NCI-H774 (cell line): ENCODE results near the gene WFDC13.
"Not testable (repeated sequence)": the region's sequence is repeated elsewhere in the genome, so short reads cannot be mapped to it uniquely, and the experiment has no call there.

Experiments used
- DNase-seq: peaks from one replicate; lab custom pipeline; 2025; lab: John Stamatoyannopoulos, UW

Gene WFDC13

GRCh38 chr20:45701873-45702272, at the start of gene WFDC13:
Gene WFDC13, plus strand, starts transcription at chr20:45702038. Its CDS starts 86 bp downstream, at chr20:45702124.
- DNase-seq, result no peak

GRCh38 chr20:45657038-45657437, 44.8 kb upstream of the WFDC13 start:
- not testable (repeated sequence) for DNase-seq

GRCh38 chr20:45670139-45670538, 31.7 kb upstream of the WFDC13 start, which contains the start of gene WFDC11:
Gene WFDC11, minus strand, starts transcription at chr20:45670239. Its CDS starts 19,639 bp downstream, at chr20:45650600.
- no peak for DNase-seq

GRCh38 chr20:45672765-45673164, 29.1 kb upstream of the WFDC13 start:
- no peak for DNase-seq

GRCh38 chr20:45679650-45680049, 22.2 kb upstream of the WFDC13 start:
- DNase-seq, result no peak

- DNase-seq, result no peak
Observed at GRCh38 chr20:45685896-45686295, 15.9 kb upstream of the WFDC13 start.

- DNase-seq, result not testable (repeated sequence)
Observed at GRCh38 chr20:45693346-45693745, 8.5 kb upstream of the WFDC13 start.

- no peak for DNase-seq
Observed at GRCh38 chr20:45695496-45695895, 6.3 kb upstream of the WFDC13 start.

- no peak for DNase-seq
Observed at GRCh38 chr20:45701104-45701503, 734 bp upstream of the WFDC13 start.

GRCh38 chr20:45704969-45705637, 3.3 kb downstream of the WFDC13 start, which contains the start of gene WFDC10B:
Gene WFDC10B, minus strand, starts transcription at chr20:45705019. Its CDS starts 19,027 bp downstream, at chr20:45685992.
- DNase-seq, result no peak

- not testable (repeated sequence) for DNase-seq
Observed at GRCh38 chr20:45716141-45716688, 14.4 kb downstream of the WFDC13 start.

GRCh38 chr20:45722047-45722446, 20.2 kb downstream of the WFDC13 start, which contains the start of gene SPINT4:
Gene SPINT4, plus strand, starts transcription at chr20:45722347. Its CDS starts 21 bp downstream, at chr20:45722368.
- no peak for DNase-seq

- DNase-seq, result no peak
Observed at GRCh38 chr20:45725134-45725533, 23.3 kb downstream of the WFDC13 start.

- no peak for DNase-seq
Observed at GRCh38 chr20:45727044-45727443, 25.2 kb downstream of the WFDC13 start.

- no peak for DNase-seq
Observed at GRCh38 chr20:45732199-45732598, 30.4 kb downstream of the WFDC13 start.

GRCh38 chr20:45735552-45735951, 33.7 kb downstream of the WFDC13 start:
- no peak for DNase-seq

- DNase-seq, result no peak
Observed at GRCh38 chr20:45735988-45736387, 34.1 kb downstream of the WFDC13 start.

GRCh38 chr20:45742596-45742995, 40.8 kb downstream of the WFDC13 start:
- DNase-seq, result no peak

GRCh38 chr20:45745015-45745414, 43.2 kb downstream of the WFDC13 start:
- no peak for DNase-seq

GRCh38 chr20:45751721-45752120, 49.9 kb downstream of the WFDC13 start:
- no peak for DNase-seq

GRCh38 chr20:45752746-45753145, 50.9 kb downstream of the WFDC13 start:
- DNase-seq, result no peak

- DNase-seq, result no peak
Observed at GRCh38 chr20:45758096-45758495, 56.3 kb downstream of the WFDC13 start.
